Measurements from ENCODE around the gene SLCO4A1.

Gene SLCO4A1

DNA sequence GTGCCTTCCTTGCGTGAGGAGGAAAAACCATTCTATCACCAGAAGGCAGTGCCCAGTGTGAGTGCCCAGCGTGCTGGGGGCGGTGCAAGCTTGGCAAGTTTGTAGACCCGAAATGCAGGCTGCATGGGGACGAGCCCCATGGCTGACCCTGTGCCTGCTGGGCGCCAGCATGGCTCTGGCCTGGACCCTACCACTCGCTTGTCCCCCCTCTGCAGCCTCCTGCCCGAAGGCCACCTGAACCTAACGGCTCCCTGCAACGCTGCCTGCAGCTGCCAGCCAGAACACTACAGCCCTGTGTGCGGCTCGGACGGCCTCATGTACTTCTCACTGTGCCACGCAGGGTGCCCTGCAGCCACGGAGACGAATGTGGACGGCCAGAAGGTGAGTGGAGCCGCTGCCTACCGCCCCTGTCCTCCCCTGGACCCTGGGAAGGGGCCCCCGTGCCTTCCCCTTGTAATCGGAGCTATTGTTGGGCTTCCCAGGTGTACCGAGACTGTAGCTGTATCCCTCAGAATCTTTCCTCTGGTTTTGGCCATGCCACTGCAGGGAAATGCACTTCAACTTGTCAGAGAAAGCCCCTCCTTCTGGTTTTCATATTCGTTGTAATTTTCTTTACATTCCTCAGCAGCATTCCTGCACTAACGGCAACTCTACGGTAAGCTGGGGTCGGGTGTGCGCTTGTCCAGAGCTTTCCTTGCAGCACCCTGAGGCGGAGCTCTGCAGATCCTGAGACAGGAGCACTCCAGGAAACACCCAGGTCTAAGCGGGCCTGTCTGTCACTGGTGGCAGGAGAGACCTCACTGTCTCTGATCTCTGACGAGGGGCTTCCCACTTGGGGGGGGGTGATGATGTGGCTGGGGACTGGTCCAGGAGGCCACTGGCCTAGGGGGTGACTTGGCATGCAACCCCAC lies 25.5 kb downstream of the SLCO4A1 start:
- Histone ChIP-seq H3K4me1 (ENCODE audit: control insufficient read depth, insufficient read depth, low read length, poor library complexity, severe bottlenecking) (no peaks in the 10 kb centered on the region), H3K36me3 (ENCODE audit: control insufficient read depth, insufficient read depth, low read length) (no peaks in the 10 kb centered on the region), H3K27me3 (replicated peaks; ENCODE audit: control insufficient read depth, insufficient read depth, low read length, poor library complexity, severe bottlenecking) (no peaks in the 10 kb centered on the region), H3K4me3 (ENCODE audit: insufficient read depth, low read depth, low read length, poor library complexity, severe bottlenecking) (no peak overlapping the region), H3K9me3 (ENCODE audit: control insufficient read depth, low read length) (no peaks in the 10 kb centered on the region), H3K27ac (ENCODE audit: insufficient read depth, low read length, poor library complexity, severe bottlenecking) (no peak overlapping the region)
- DNase-seq: no peak

- Histone ChIP-seq H3K36me3 (ENCODE audit: control insufficient read depth, insufficient read depth, low read length) (no peaks in the 10 kb centered on the region), H3K27me3 (replicated peaks; ENCODE audit: control insufficient read depth, insufficient read depth, low read length, poor library complexity, severe bottlenecking) (no peaks in the 10 kb centered on the region), H3K9me3 (ENCODE audit: control insufficient read depth, low read length) (no peaks in the 10 kb centered on the region), H3K27ac (ENCODE audit: insufficient read depth, low read length, poor library complexity, severe bottlenecking) (no peak overlapping the region), H3K4me3 (ENCODE audit: insufficient read depth, low read depth, low read length, poor library complexity, severe bottlenecking) (no peak overlapping the region), H3K4me1 (ENCODE audit: control insufficient read depth, insufficient read depth, low read length, poor library complexity, severe bottlenecking) (no peaks in the 10 kb centered on the region)
- peak; percentile 22 to 33 (median 32) for DNase-seq
Observed at GRCh38 chr20:62668441-62669027, 26.2 kb downstream of the SLCO4A1 start.

DNA sequence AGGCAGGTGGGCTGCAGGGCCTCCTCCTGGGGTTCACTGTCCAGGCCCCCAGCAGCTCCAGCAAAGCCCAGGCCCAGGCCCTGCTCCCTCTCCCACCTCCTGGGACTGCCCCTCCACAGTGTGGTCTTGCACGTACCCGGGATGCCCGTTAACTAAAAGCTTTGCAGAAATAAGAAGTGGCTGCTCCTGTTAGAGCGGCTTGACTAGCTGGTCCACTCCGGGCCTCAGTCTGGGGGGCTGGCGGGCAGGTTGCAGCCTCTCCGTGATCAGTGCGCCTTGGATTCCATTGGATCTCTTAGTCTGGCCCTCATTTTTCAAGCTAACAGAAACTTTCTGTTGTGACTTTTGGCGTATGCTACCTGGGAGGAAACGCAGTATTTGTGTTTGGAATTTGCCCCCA lies 26.9 kb downstream of the SLCO4A1 start:
- Histone ChIP-seq H3K4me1 (ENCODE audit: control insufficient read depth, insufficient read depth, low read length, poor library complexity, severe bottlenecking) (no peaks in the 10 kb centered on the region), H3K27ac (ENCODE audit: insufficient read depth, low read length, poor library complexity, severe bottlenecking) (no peak overlapping the region), H3K27me3 (replicated peaks; ENCODE audit: control insufficient read depth, insufficient read depth, low read length, poor library complexity, severe bottlenecking) (no peaks in the 10 kb centered on the region), H3K36me3 (ENCODE audit: control insufficient read depth, insufficient read depth, low read length) (no peaks in the 10 kb centered on the region), H3K9me3 (ENCODE audit: control insufficient read depth, low read length) (no peaks in the 10 kb centered on the region), H3K4me3 (ENCODE audit: insufficient read depth, low read depth, low read length, poor library complexity, severe bottlenecking) (no peak overlapping the region)
- no peak for DNase-seq

- no peaks in the 10 kb centered on the region for H3K27me3 ChIP-seq (replicated peaks; ENCODE audit: control insufficient read depth, insufficient read depth, low read length, poor library complexity, severe bottlenecking)
- no peaks in the 10 kb centered on the region for H3K4me1 ChIP-seq (ENCODE audit: control insufficient read depth, insufficient read depth, low read length, poor library complexity, severe bottlenecking)
- H3K27ac ChIP-seq (ENCODE audit: insufficient read depth, low read length, poor library complexity, severe bottlenecking): no peak overlapping the region
- DNase-seq: no peak
- H3K36me3 ChIP-seq (ENCODE audit: control insufficient read depth, insufficient read depth, low read length): no peaks in the 10 kb centered on the region
- H3K4me3 ChIP-seq (ENCODE audit: insufficient read depth, low read depth, low read length, poor library complexity, severe bottlenecking): no peak overlapping the region
- H3K9me3 ChIP-seq (ENCODE audit: control insufficient read depth, low read length): no peaks in the 10 kb centered on the region
Observed at GRCh38 chr20:62670156-62670555, 27.9 kb downstream of the SLCO4A1 start.

- no peaks in the 10 kb centered on the region for H3K27me3 ChIP-seq (replicated peaks; ENCODE audit: control insufficient read depth, insufficient read depth, low read length, poor library complexity, severe bottlenecking)
- H3K9me3 ChIP-seq (ENCODE audit: control insufficient read depth, low read length): no peaks in the 10 kb centered on the region
- no peaks in the 10 kb centered on the region for H3K4me1 ChIP-seq (ENCODE audit: control insufficient read depth, insufficient read depth, low read length, poor library complexity, severe bottlenecking)
- no peak for DNase-seq
- no peak overlapping the region for H3K27ac ChIP-seq (ENCODE audit: insufficient read depth, low read length, poor library complexity, severe bottlenecking)
- no peaks in the 10 kb centered on the region for H3K36me3 ChIP-seq (ENCODE audit: control insufficient read depth, insufficient read depth, low read length)
- H3K4me3 ChIP-seq (ENCODE audit: insufficient read depth, low read depth, low read length, poor library complexity, severe bottlenecking): no peak overlapping the region
Observed at GRCh38 chr20:62670998-62671397, 28.7 kb downstream of the SLCO4A1 start.

DNA sequence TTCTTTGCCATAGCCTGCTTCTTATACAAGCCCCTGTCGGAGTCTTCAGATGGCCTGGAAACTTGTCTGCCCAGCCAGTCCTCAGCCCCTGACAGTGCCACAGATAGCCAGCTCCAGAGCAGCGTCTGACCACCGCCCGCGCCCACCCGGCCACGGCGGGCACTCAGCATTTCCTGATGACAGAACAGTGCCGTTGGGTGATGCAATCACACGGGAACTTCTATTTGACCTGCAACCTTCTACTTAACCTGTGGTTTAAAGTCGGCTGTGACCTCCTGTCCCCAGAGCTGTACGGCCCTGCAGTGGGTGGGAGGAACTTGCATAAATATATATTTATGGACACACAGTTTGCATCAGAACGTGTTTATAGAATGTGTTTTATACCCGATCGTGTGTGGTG lies 29.5 kb downstream of the SLCO4A1 start:
- Histone ChIP-seq H3K36me3 (ENCODE audit: control insufficient read depth, insufficient read depth, low read length) (no peaks in the 10 kb centered on the region), H3K4me1 (ENCODE audit: control insufficient read depth, insufficient read depth, low read length, poor library complexity, severe bottlenecking) (no peaks in the 10 kb centered on the region), H3K27ac (ENCODE audit: insufficient read depth, low read length, poor library complexity, severe bottlenecking) (no peak overlapping the region), H3K27me3 (replicated peaks; ENCODE audit: control insufficient read depth, insufficient read depth, low read length, poor library complexity, severe bottlenecking) (no peaks in the 10 kb centered on the region), H3K9me3 (ENCODE audit: control insufficient read depth, low read length) (no peaks in the 10 kb centered on the region), H3K4me3 (ENCODE audit: insufficient read depth, low read depth, low read length, poor library complexity, severe bottlenecking) (no peak overlapping the region)
- DNase-seq: no peak

GRCh38 chr20:62674370-62674769 lies 32.1 kb downstream of the SLCO4A1 start:
- Histone ChIP-seq H3K4me1 (ENCODE audit: control insufficient read depth, insufficient read depth, low read length, poor library complexity, severe bottlenecking) (no peaks in the 10 kb centered on the region), H3K4me3 (ENCODE audit: insufficient read depth, low read depth, low read length, poor library complexity, severe bottlenecking) (no peak overlapping the region), H3K27me3 (replicated peaks; ENCODE audit: control insufficient read depth, insufficient read depth, low read length, poor library complexity, severe bottlenecking) (no peaks in the 10 kb centered on the region), H3K36me3 (ENCODE audit: control insufficient read depth, insufficient read depth, low read length) (no peaks in the 10 kb centered on the region), H3K9me3 (ENCODE audit: control insufficient read depth, low read length) (no peaks in the 10 kb centered on the region), H3K27ac (ENCODE audit: insufficient read depth, low read length, poor library complexity, severe bottlenecking) (no peak overlapping the region)
- no peak for DNase-seq

DNA sequence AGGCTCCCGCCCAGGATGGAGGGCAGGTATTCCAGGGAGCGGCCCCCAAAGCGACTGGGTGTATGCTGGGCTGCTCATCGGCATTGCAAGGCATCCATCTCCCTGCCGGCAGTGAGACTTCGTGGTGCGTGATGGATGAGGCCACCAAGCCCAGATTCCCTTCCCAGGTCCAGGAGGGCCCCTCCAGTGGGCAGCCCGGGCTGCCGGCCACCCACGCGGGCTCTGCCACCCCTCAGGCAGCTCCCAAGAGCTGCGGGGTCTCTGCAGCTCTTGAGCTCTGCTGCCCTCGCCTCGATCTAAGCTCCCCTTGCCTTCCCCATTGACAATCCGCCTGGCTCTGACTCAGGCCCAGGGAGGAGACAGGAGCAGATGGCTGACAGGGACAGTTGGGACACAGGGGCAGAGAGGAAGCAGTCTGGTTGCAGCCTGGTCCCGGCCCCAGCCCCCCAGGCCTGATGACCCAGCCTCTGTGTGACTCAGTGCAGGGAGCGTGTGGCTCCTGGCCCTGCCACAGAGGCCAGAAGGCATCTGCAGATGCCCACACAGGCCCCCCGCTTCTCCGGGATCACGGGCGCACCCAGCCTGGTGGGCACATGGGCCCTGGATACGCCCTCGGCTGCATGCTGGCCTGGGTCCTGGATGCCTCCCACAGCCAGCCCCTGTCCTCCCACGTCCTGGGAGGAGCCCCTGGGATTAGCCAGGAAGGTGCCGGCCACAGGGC lies 33.0 kb downstream of the SLCO4A1 start:
- Histone ChIP-seq H3K27ac (ENCODE audit: insufficient read depth, low read length, poor library complexity, severe bottlenecking) (no peak overlapping the region), H3K36me3 (ENCODE audit: control insufficient read depth, insufficient read depth, low read length) (no peaks in the 10 kb centered on the region), H3K4me3 (ENCODE audit: insufficient read depth, low read depth, low read length, poor library complexity, severe bottlenecking) (no peak overlapping the region), H3K4me1 (ENCODE audit: control insufficient read depth, insufficient read depth, low read length, poor library complexity, severe bottlenecking) (no peaks in the 10 kb centered on the region), H3K27me3 (replicated peaks; ENCODE audit: control insufficient read depth, insufficient read depth, low read length, poor library complexity, severe bottlenecking) (no peaks in the 10 kb centered on the region), H3K9me3 (ENCODE audit: control insufficient read depth, low read length) (no peaks in the 10 kb centered on the region)
- DNase-seq: no peak

- Histone ChIP-seq H3K27me3 (replicated peaks; ENCODE audit: control insufficient read depth, insufficient read depth, low read length, poor library complexity, severe bottlenecking) (no peaks in the 10 kb centered on the region), H3K4me3 (ENCODE audit: insufficient read depth, low read depth, low read length, poor library complexity, severe bottlenecking) (no peak overlapping the region), H3K4me1 (ENCODE audit: control insufficient read depth, insufficient read depth, low read length, poor library complexity, severe bottlenecking) (no peaks in the 10 kb centered on the region), H3K9me3 (ENCODE audit: control insufficient read depth, low read length) (no peaks in the 10 kb centered on the region), H3K27ac (ENCODE audit: insufficient read depth, low read length, poor library complexity, severe bottlenecking) (no peak overlapping the region), H3K36me3 (ENCODE audit: control insufficient read depth, insufficient read depth, low read length) (no peaks in the 10 kb centered on the region)
- no peak for DNase-seq
Observed at GRCh38 chr20:62675877-62676260, 33.6 kb downstream of the SLCO4A1 start.

DNA sequence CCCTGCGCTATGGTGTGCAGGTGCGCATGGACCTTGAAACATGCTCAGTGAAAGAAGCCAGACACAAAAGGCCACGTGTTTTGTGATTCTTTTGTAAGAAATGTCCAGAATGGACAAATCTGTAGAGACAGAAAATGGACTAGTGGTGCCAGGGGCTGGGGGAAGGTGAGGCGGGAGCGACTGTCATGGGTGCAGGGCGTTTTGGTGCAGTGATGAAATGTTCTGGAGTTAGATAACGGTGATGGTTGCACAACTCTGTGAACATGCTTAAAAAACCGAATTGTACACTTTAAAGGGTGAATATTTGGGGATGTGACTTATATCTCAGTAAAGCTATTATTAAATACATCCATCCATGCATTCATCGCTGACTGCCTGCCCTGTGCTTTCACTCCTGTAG lies 34.7 kb downstream of the SLCO4A1 start:
- H3K27me3 ChIP-seq (replicated peaks; ENCODE audit: control insufficient read depth, insufficient read depth, low read length, poor library complexity, severe bottlenecking): no peaks in the 10 kb centered on the region
- no peaks in the 10 kb centered on the region for H3K4me1 ChIP-seq (ENCODE audit: control insufficient read depth, insufficient read depth, low read length, poor library complexity, severe bottlenecking)
- no peak for DNase-seq
- H3K36me3 ChIP-seq (ENCODE audit: control insufficient read depth, insufficient read depth, low read length): no peaks in the 10 kb centered on the region
- H3K27ac ChIP-seq (ENCODE audit: insufficient read depth, low read length, poor library complexity, severe bottlenecking): no peak overlapping the region
- H3K4me3 ChIP-seq (ENCODE audit: insufficient read depth, low read depth, low read length, poor library complexity, severe bottlenecking): no peak overlapping the region
- no peaks in the 10 kb centered on the region for H3K9me3 ChIP-seq (ENCODE audit: control insufficient read depth, low read length)

Measured in effector memory CD4-positive, alpha-beta T cell (primary cell).